Activated naive CD8-positive, alpha-beta T cell treated with anti-CD3 and anti-CD28 coated beads, Interleukin-2, amount 50 U/mL, for 24 hours (primary cell): ENCODE results near the gene C14orf119.
"Not testable (repeated sequence)": the region's sequence is repeated elsewhere in the genome, so short reads cannot be mapped to it uniquely, and the experiment has no call there.

Experiments
- ATAC-seq: fragments of 150-1000 bp; cut with Tn5 transposase; one replicate; pipeline ENCODE4 v1.10.0; 2021
- DNase-seq: peaks from one replicate; pipeline ENCODE4 v3.0.0; 2021
- H3K27ac Mint-ChIP-seq: one replicate; pipeline ENCODE4 v1.8.0; 2021; ENCODE audit warnings: mild to moderate bottlenecking, mixed read lengths
- H3K27me3 Mint-ChIP-seq: one replicate; pipeline ENCODE4 v1.8.0; 2021; ENCODE audit warnings: mixed read lengths
- H3K36me3 Mint-ChIP-seq: one replicate; pipeline ENCODE4 v1.8.0; 2021; ENCODE audit warnings: low read depth, mixed read lengths
- H3K4me1 Mint-ChIP-seq: one replicate; pipeline ENCODE4 v1.8.0; 2021; ENCODE audit warnings: mixed read lengths
- H3K4me3 Mint-ChIP-seq: one replicate; pipeline ENCODE4 v1.8.0; 2021; ENCODE audit warnings: mild to moderate bottlenecking, moderate library complexity, mixed read lengths
- H3K9me3 Mint-ChIP-seq: one replicate; pipeline ENCODE4 v1.8.0; 2021; ENCODE audit warnings: mixed read lengths

Gene C14orf119

GRCh38 chr14:23105348-23105824 is 10.1 kb downstream of the C14orf119 start:
- H3K27ac Mint-ChIP-seq: no peak overlapping the region
- H3K4me1 Mint-ChIP-seq: no peaks in the 10 kb centered on the region
- no peaks in the 10 kb centered on the region for H3K27me3 Mint-ChIP-seq
- ATAC-seq (no peak), DNase-seq (no peak)
- H3K36me3 Mint-ChIP-seq: no peaks in the 10 kb centered on the region
- no peak overlapping the region for H3K4me3 Mint-ChIP-seq
- H3K9me3 Mint-ChIP-seq: no peaks in the 10 kb centered on the region

DNA sequence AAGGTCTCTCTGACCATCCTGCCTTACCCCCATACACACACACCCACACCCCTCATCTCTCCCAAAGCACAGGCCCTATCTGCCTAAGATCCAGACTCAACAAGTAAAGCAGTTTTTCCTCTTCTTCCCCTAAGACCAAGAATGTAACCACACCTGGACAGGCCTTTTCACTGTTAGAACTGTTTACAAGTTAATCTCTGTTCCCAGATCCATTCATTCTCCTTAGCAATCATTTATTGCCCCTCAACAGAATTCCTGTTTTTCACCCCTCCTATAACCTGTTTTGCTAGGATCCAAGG is 11.4 kb downstream of the C14orf119 start:
- Mint-ChIP-seq H3K27me3 (no peaks in the 10 kb centered on the region), H3K9me3 (no peaks in the 10 kb centered on the region), H3K4me1 (no peaks in the 10 kb centered on the region), H3K4me3 (no peak overlapping the region), H3K27ac (no peak overlapping the region), H3K36me3 (no peaks in the 10 kb centered on the region)
- no peak for ATAC-seq
- DNase-seq: no peak

DNA sequence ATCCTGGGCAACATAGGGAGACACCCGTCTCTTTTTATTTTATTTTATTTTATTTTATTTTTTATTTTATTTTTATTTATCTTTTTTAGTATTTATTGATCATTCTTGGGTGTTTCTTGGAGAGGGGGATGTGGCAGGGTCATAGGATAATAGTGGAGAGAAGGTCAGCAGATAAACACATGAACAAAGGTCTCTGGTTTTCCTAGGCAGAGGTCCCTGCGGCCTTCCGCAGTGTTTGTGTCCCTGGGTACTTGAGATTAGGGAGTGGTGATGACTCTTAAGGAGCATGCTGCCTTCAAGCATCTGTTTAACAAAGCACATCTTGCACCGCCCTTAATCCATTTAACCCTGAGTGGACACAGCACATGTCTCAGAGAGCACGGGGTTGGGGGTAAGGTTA is 12.3 kb downstream of the C14orf119 start:
- not testable (repeated sequence) for DNase-seq, H3K9me3 Mint-ChIP-seq, H3K4me3 Mint-ChIP-seq, ATAC-seq, H3K27ac Mint-ChIP-seq, H3K36me3 Mint-ChIP-seq, H3K27me3 Mint-ChIP-seq, H3K4me1 Mint-ChIP-seq

DNA sequence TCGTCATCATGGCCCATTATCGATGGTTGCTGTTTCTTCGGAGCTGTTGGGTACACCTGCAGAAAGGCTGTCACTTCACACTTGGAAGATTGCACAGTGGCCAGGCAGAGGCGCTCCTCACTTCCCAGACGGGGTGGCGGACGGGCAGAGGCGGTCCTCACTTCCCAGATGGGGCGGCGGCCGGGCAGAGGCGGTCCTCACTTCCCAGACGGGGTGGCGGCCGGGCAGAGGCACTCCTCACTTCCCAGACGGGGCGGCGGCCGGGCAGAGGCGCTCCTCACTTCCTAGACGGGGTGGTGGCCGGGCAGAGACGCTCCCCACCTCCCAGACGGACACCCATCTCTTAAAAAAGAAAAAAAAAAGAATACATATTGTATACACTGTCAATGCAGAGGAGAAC is 12.9 kb downstream of the C14orf119 start:
- not testable (repeated sequence) for H3K9me3 Mint-ChIP-seq, H3K27ac Mint-ChIP-seq, H3K4me1 Mint-ChIP-seq, DNase-seq, H3K4me3 Mint-ChIP-seq, H3K36me3 Mint-ChIP-seq, ATAC-seq, H3K27me3 Mint-ChIP-seq

DNA sequence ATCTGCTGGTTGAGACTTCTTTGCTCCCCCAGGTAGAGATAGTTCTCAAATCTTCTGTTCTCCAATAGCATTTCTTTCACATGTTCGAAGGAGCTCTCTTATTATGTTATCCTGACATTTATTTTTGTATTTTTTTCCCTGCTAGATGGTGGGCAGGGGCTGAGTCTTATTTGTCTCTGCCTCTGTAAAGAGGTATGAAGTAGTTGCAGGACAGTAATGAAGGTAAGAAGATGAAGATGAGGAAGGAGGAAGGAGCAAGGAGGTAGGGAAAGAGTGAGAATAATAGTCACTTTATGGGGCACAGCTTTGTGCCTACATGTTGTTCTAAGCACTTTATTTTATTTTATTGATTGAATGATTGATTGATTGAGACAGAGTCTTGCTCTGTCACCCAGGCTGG is 14.5 kb downstream of the C14orf119 start:
- DNase-seq: no peak
- H3K4me1 Mint-ChIP-seq: no peaks in the 10 kb centered on the region
- no peak for ATAC-seq
- no peaks in the 10 kb centered on the region for H3K9me3 Mint-ChIP-seq
- no peak overlapping the region for H3K4me3 Mint-ChIP-seq
- no peak overlapping the region for H3K27ac Mint-ChIP-seq
- H3K27me3 Mint-ChIP-seq: peaks cover 2% of the 10 kb centered on the region
- no peaks in the 10 kb centered on the region for H3K36me3 Mint-ChIP-seq

GRCh38 chr14:23110579-23111365 is 15.5 kb downstream of the C14orf119 start:
- H3K9me3 Mint-ChIP-seq: no peaks in the 10 kb centered on the region
- no peak overlapping the region for H3K27ac Mint-ChIP-seq
- H3K27me3 Mint-ChIP-seq: peaks cover 6% of the 10 kb centered on the region
- no peak for ATAC-seq
- peaks cover 3% of the 10 kb centered on the region for H3K4me1 Mint-ChIP-seq
- DNase-seq: no peak
- no peaks in the 10 kb centered on the region for H3K36me3 Mint-ChIP-seq
- no peak overlapping the region for H3K4me3 Mint-ChIP-seq

DNA sequence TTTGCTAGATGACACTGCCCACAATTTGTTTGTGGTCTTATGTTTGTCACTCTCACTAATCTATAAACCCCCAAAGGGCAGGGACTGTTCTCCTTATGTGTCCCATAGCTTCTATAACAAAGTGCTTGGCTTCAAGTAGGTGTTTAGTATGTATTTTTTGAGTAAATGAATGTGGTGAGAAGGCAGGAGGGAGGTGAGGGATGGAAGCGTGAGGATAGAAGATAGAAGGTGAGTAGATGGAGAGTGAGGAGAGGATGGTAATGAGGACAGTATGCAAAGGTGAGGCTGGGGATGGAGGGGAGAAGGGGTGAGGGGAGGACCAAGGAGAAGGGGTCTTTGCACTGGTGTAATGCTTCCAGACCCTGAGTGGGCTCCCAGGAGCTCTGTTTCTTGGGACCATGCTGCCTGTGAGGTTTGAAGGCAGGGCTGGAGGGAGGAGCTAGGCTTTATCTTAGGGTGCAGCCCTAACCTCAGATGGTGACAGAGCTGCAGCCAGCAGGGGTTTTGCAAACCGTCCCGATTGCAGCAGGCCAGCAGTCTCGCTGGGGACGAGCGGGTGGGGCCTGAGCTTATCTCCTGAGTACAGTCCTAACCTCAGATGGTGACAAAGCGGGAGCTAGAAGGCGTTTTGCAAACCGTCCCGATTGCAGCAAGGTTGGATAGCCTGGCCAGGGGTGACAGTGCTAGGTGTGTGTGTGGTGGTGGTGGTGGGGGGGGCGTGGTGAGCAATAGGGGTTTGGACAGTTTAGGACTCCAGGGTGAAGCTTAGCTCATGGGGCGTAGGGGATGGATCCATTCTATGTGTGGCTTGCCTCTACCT is 17.3 kb downstream of the C14orf119 start:
- no peak for DNase-seq

GRCh38 chr14:23113431-23114119 is 18.3 kb downstream of the C14orf119 start:
- DNase-seq (no peak), ATAC-seq (no peak)
- H3K27me3 Mint-ChIP-seq: peaks cover 6% of the 10 kb centered on the region
- H3K4me1 Mint-ChIP-seq: peaks cover 8% of the 10 kb centered on the region
- H3K36me3 Mint-ChIP-seq: no peaks in the 10 kb centered on the region
- no peak overlapping the region for H3K4me3 Mint-ChIP-seq
- H3K9me3 Mint-ChIP-seq: no peaks in the 10 kb centered on the region
- H3K27ac Mint-ChIP-seq: no peak overlapping the region

More for the DNA sequence above, 17.3 kb downstream of the C14orf119 start:
- H3K4me3 Mint-ChIP-seq: no peak overlapping the region
- no peaks in the 10 kb centered on the region for H3K9me3 Mint-ChIP-seq
- no peak overlapping the region for H3K27ac Mint-ChIP-seq
- peaks cover 3% of the 10 kb centered on the region for H3K4me1 Mint-ChIP-seq
- no peaks in the 10 kb centered on the region for H3K36me3 Mint-ChIP-seq
- no peak for ATAC-seq
- H3K27me3 Mint-ChIP-seq: peaks cover 6% of the 10 kb centered on the region

DNA sequence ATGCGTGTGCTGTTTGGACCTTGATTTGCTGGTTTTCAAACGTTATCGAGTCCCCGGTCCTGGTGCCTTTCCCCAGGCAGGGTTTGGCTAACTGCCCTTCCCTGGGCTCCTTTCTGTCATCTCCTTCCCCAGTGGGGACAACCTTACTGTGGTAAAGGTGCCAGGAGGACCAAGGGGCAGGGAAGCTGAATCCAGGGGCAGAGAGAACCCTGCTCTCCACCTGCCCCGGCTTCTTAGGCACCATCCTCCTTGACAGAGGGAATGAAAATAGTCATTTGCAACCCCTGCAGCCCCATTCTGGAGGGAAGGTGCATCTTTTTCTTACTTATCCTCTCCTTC is 18.8 kb downstream of the C14orf119 start:
- Mint-ChIP-seq H3K27me3 (peaks cover 6% of the 10 kb centered on the region), H3K27ac (peak overlapping the region; percentile 47), H3K36me3 (no peaks in the 10 kb centered on the region), H3K9me3 (no peaks in the 10 kb centered on the region), H3K4me3 (no peak overlapping the region), H3K4me1 (peaks cover 11% of the 10 kb centered on the region)
- DNase-seq (no peak), ATAC-seq (no peak)

- DNase-seq (no peak), ATAC-seq (no peak)
- Mint-ChIP-seq H3K36me3 (no peaks in the 10 kb centered on the region), H3K27ac (peak overlapping the region; percentile 47), H3K4me3 (no peak overlapping the region), H3K4me1 (peaks cover 17% of the 10 kb centered on the region), H3K27me3 (peaks cover 6% of the 10 kb centered on the region), H3K9me3 (no peaks in the 10 kb centered on the region)
These were observed 19.3 kb downstream of the C14orf119 start for GRCh38 chr14:23114669-23115038.

GRCh38 chr14:23115039-23115731 is 19.9 kb downstream of the C14orf119 start:
- Mint-ChIP-seq H3K36me3 (no peaks in the 10 kb centered on the region), H3K4me1 (peaks cover 21% of the 10 kb centered on the region), H3K27ac (no peak overlapping the region), H3K4me3 (no peak overlapping the region), H3K27me3 (peaks cover 6% of the 10 kb centered on the region), H3K9me3 (no peaks in the 10 kb centered on the region)
- ATAC-seq (no peak), DNase-seq (no peak)

DNA sequence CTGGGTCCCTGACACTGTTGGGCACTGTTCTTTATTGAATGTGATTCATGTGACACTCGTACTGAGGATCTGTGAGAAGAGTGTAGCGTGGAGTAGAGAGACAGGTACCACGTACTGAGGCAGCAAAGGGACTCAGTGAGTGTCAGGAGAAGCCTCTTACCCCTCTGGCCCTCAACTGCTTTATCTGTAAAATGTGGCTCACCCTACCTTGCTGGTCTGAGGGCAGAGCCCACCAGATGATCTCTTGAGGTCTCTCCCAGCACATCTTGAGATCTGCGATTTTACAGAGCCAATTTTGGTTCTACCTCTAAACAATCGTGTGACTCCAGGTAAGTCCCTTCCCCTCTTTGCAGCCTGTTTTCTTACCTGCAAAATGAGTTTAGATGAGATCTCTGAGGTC is 20.6 kb downstream of the C14orf119 start:
- peaks cover 28% of the 10 kb centered on the region for H3K4me1 Mint-ChIP-seq
- H3K27me3 Mint-ChIP-seq: peaks cover 6% of the 10 kb centered on the region
- no peak overlapping the region for H3K27ac Mint-ChIP-seq
- no peak for ATAC-seq
- H3K36me3 Mint-ChIP-seq: no peaks in the 10 kb centered on the region
- no peak for DNase-seq
- no peak overlapping the region for H3K4me3 Mint-ChIP-seq
- no peaks in the 10 kb centered on the region for H3K9me3 Mint-ChIP-seq

DNA sequence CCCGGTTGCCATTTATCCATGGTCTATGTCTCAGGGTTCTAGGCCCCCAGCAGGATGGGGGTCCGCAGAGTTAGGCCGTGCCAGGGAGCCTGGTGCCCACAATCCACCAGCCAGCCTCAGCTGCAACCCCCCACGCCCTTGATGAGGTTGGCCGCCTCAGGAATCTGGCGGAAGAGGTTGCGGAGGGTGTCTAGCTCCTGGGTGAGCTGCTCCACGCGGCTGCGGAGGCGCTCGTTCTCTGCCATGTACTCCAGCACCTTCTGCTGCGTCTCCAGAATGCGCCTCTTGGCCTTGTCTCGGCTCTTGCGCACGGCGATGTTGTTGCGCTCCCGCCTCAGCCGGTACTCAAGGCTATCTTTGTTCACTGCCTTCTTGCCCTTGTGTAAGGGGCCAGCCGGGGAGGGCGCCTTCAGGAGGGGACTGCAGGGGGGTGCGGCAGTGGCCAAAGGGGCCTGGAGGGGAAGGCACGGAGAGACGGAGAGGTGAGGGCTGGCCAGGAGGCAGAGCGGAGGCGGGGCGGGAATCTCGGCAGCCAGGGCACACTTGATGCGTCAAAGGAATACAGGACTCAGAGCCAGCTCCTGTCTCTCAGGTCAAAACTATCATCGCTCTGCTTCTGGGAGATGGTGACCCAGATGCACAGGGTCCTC is 22.2 kb downstream of the C14orf119 start:
- DNase-seq: no peak
- Mint-ChIP-seq H3K9me3 (no peaks in the 10 kb centered on the region), H3K27ac (no peak overlapping the region), H3K4me3 (no peak overlapping the region), H3K27me3 (peaks cover 6% of the 10 kb centered on the region), H3K4me1 (peaks cover 35% of the 10 kb centered on the region), H3K36me3 (no peaks in the 10 kb centered on the region)
- ATAC-seq: no peak
